ENCODE data around the gene COL6A5. TPM values are rescaled to one million over a fixed set of nuclear protein-coding genes. Genes with fewer than 3 reads are reported as not detected.

The COL6A5 gene
- total RNA-seq, 1 experiment from 2014 or later = 0.04 TPM

DNA sequence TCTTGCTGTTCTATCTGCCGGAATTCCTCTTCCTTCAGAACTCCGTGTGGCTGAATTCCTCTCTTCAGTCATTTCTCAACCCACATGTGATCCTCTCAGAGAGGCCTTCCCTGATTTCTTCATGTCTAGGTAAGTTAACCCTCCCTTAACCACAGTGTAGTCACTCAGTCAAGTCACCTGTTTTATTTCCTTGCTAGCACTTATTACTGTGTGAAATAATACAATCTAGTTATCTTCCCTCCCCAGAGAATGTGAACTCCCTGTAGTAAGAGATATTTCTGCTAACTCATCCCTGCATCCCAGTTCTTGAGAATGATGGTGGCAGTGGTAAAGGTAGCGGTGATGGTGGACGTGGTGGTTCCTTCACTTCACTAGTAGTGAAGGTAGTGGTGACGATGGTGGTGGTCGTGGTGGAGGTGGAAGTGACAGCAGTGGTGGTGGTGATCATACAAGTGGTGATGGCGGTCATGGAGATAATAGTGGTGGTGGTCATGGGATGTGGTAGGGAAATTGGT lies 33.3 kb downstream of the COL6A5 start:
- Histone ChIP-seq H3K79me2 (ENCODE audit: insufficient read depth, low read length) (no peaks in the 10 kb centered on the region), H4K8ac (replicated peaks; ENCODE audit: insufficient read length, low read depth, low read length) (no peak overlapping the region), H2BK5ac (ENCODE audit: insufficient read length, low read length) (no peak overlapping the region), H3K4me2 (ENCODE audit: insufficient read depth, insufficient read length, low read length) (no peak overlapping the region), H3T11ph (ENCODE audit: low read length) (no peak overlapping the region), H3K23me2 (ENCODE audit: insufficient read length, low read depth, low read length, poor library complexity, severe bottlenecking) (no peaks in the 10 kb centered on the region), H2AFZ (ENCODE audit: low read length) (no peak overlapping the region), H2BK15ac (ENCODE audit: low read depth, low read length) (no peak overlapping the region), H3K56ac (ENCODE audit: insufficient read length, low read depth, low read length) (no peak overlapping the region), H4K20me1 (ENCODE audit: control insufficient read depth, insufficient read depth, insufficient read length) (no peaks in the 10 kb centered on the region), H2AK5ac (ENCODE audit: insufficient read length, low read length) (no peak overlapping the region), H3K18ac (ENCODE audit: insufficient read length, low read depth, low read length) (no peak overlapping the region), H3K27me3 (ENCODE audit: insufficient read depth, low read length) (no peaks in the 10 kb centered on the region), H2BK20ac (ENCODE audit: low read depth, low read length, poor library complexity, severe bottlenecking) (no peak overlapping the region), H2BK12ac (ENCODE audit: insufficient read length, low read depth, low read length) (no peak overlapping the region), H3K79me1 (ENCODE audit: insufficient read depth, low read depth, low read length, poor library complexity, severe bottlenecking) (no peaks in the 10 kb centered on the region), H3K4me1 (ENCODE audit: insufficient read depth, low read length) (no peaks in the 10 kb centered on the region), H3K23ac (ENCODE audit: insufficient read length, low read depth, low read length) (no peak overlapping the region), H3K14ac (ENCODE audit: insufficient read depth, low read length) (no peak overlapping the region), H3K4ac (ENCODE audit: low read depth, low read length) (no peak overlapping the region), H4K5ac (ENCODE audit: insufficient read length, low read depth, low read length) (no peak overlapping the region), H3K9ac (ENCODE audit: extremely low read depth, insufficient read length, low read length) (no peak overlapping the region), H4K91ac (ENCODE audit: insufficient read length, low read depth, low read length) (no peak overlapping the region), H2BK120ac (ENCODE audit: low read depth, low read length, poor library complexity, severe bottlenecking) (no peak overlapping the region), H3K27ac (ENCODE audit: insufficient read length, low read depth, low read length) (no peak overlapping the region), H3K9me3 (ENCODE audit: control insufficient read depth, low read depth, low read length) (no peaks in the 10 kb centered on the region)
- H3K9me3 Mint-ChIP-seq = no peaks in the 10 kb centered on the region
- H3K4me1 Mint-ChIP-seq = no peaks in the 10 kb centered on the region
- no peak for DNase-seq
- no peaks in the 10 kb centered on the region for H3K27me3 Mint-ChIP-seq (ENCODE audit: low read depth)
- no peaks in the 10 kb centered on the region for H3K36me3 Mint-ChIP-seq (ENCODE audit: insufficient read depth in 1 of 3, low read depth in 3 of 3)
- no peak overlapping the region for H3K4me3 Mint-ChIP-seq
- H3K27ac Mint-ChIP-seq = no peak overlapping the region
- no CpG with 5 or more reads among the region's 7 CpGs for WGBS (ENCODE audit: extremely low coverage, insufficient read length, low lambda C conversion rate)
- TF ChIP-seq, protein P1, sequence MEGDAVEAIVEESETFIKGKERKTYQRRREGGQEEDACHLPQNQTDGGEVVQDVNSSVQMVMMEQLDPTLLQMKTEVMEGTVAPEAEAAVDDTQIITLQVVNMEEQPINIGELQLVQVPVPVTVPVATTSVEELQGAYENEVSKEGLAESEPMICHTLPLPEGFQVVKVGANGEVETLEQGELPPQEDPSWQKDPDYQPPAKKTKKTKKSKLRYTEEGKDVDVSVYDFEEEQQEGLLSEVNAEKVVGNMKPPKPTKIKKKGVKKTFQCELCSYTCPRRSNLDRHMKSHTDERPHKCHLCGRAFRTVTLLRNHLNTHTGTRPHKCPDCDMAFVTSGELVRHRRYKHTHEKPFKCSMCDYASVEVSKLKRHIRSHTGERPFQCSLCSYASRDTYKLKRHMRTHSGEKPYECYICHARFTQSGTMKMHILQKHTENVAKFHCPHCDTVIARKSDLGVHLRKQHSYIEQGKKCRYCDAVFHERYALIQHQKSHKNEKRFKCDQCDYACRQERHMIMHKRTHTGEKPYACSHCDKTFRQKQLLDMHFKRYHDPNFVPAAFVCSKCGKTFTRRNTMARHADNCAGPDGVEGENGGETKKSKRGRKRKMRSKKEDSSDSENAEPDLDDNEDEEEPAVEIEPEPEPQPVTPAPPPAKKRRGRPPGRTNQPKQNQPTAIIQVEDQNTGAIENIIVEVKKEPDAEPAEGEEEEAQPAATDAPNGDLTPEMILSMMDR (conservative IDR thresholded peaks at IDR 0.05) = no peak
